Thoracic aorta (tissue), 2 donors: ENCODE results near the gene NLRP6. TPM values are rescaled to one million over a fixed set of nuclear protein-coding genes. Genes with fewer than 3 reads are reported as not detected.

ENCODE experiments used
- ATAC-seq: fragments of 150-250 bp; one replicate; pipeline ENCODE4 v1.8.0; 2017; ENCODE audit warnings: low read depth; ENCODE audit not compliant: insufficient number of reproducible peaks, low FRiP score
- DNase-seq: peaks from one replicate; pipeline ENCODE4 v3.0.0-alpha.2; 2020; ENCODE audit warnings: low spot score
- H3K27ac ChIP-seq, 2 donors: fragments of 200-600 bp; sonication (generic); 1 replicate in 1 of 2; 2 replicates in 1 of 2; pipeline ENCODE4 v1.5.1; 2016; ENCODE audit warnings: mild to moderate bottlenecking in 2 of 2, moderate library complexity in 2 of 2
- H3K27me3 ChIP-seq: fragments of 200-600 bp; sonication (generic); replicated peaks from 2 replicates; pipeline ENCODE4 v1.6.0; 2016; ENCODE audit warnings: mild to moderate bottlenecking; ENCODE audit not compliant: insufficient read depth
- H3K36me3 ChIP-seq: fragments of 200-600 bp; sonication (generic); one replicate; pipeline ENCODE4 v1.5.1; 2016
- H3K4me1 ChIP-seq, 2 donors: fragments of 200-600 bp; sonication (generic); 1 replicate in 1 of 2; 2 replicates in 1 of 2; pipeline versions ENCODE4 v1.5.1 to v1.6.0; 2016; ENCODE audit warnings: low read depth in 2 of 2, mild to moderate bottlenecking in 1 of 2; ENCODE audit not compliant: control insufficient read depth in 1 of 2
- H3K4me3 ChIP-seq: fragments of 200-600 bp; sonication (generic); 2 replicates; pipeline ENCODE4 v1.5.1; 2016; ENCODE audit warnings: mild to moderate bottlenecking
- H3K9me3 ChIP-seq: fragments of 200-600 bp; sonication (generic); 2 replicates; pipeline ENCODE4 v1.5.1; 2016
- total RNA-seq, 2 donors: library from RNA; depleted of rRNA; stranded (reverse); fragments of >200 nt; gene quantifications; one replicate each; pipeline versions ENCODE4 v1.1.0 to v1.2.3, GENCODE V29; 2016
- TF ChIP-seq, protein P1 (sequence below): fragments of 200-600 bp; sonication (generic); IDR thresholded peaks from one replicate; pipeline ENCODE4 v1.5.1; 2019; ENCODE audit warnings: antibody characterized with exemption

NLRP6 gene
- total RNA-seq, 2 donors from 2014 or later: 5.6 to 6.6 TPM

DNA sequence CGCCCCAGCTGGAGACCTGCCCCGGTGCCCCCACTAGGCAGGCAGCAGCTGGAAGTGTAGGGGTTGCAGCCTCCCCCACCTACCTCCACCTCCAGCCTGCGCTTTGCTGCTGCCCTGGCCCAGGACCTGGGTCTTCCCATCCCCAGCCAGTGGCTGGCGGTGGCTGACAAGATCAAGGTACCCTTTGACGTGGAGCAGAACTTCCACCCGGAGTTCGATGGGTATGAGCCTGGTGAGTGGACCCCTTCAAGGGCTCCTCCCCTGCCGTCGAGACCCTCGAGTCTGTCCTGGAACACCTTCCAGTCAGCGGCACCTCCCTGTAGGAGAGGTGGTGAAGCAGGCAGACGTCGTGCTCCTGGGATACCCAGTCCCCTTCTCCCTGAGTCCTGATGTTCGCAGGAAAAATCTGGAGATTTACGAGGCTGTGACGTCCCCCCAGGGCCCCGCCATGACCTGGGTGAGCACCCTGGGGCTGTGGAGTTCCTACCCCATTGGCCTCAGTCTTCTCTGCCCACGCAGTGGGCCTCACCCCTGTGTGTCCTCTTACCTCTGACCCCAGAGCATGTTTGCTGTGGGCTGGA, 15.2 kb downstream of the NLRP6 start:
- H3K27ac ChIP-seq: no peak overlapping the region
- H3K9me3 ChIP-seq: no peaks in the 10 kb centered on the region
- peaks cover 5% of the 10 kb centered on the region for H3K36me3 ChIP-seq
- DNase-seq (no peak), ATAC-seq (no peak)
- no peak overlapping the region for H3K4me3 ChIP-seq
- TF ChIP-seq, protein P1, sequence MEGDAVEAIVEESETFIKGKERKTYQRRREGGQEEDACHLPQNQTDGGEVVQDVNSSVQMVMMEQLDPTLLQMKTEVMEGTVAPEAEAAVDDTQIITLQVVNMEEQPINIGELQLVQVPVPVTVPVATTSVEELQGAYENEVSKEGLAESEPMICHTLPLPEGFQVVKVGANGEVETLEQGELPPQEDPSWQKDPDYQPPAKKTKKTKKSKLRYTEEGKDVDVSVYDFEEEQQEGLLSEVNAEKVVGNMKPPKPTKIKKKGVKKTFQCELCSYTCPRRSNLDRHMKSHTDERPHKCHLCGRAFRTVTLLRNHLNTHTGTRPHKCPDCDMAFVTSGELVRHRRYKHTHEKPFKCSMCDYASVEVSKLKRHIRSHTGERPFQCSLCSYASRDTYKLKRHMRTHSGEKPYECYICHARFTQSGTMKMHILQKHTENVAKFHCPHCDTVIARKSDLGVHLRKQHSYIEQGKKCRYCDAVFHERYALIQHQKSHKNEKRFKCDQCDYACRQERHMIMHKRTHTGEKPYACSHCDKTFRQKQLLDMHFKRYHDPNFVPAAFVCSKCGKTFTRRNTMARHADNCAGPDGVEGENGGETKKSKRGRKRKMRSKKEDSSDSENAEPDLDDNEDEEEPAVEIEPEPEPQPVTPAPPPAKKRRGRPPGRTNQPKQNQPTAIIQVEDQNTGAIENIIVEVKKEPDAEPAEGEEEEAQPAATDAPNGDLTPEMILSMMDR: no peak
- peaks cover 6 to 13% of the 10 kb centered on the region in 2 donors for H3K4me1 ChIP-seq
- H3K27me3 ChIP-seq: no peaks in the 10 kb centered on the region

DNA sequence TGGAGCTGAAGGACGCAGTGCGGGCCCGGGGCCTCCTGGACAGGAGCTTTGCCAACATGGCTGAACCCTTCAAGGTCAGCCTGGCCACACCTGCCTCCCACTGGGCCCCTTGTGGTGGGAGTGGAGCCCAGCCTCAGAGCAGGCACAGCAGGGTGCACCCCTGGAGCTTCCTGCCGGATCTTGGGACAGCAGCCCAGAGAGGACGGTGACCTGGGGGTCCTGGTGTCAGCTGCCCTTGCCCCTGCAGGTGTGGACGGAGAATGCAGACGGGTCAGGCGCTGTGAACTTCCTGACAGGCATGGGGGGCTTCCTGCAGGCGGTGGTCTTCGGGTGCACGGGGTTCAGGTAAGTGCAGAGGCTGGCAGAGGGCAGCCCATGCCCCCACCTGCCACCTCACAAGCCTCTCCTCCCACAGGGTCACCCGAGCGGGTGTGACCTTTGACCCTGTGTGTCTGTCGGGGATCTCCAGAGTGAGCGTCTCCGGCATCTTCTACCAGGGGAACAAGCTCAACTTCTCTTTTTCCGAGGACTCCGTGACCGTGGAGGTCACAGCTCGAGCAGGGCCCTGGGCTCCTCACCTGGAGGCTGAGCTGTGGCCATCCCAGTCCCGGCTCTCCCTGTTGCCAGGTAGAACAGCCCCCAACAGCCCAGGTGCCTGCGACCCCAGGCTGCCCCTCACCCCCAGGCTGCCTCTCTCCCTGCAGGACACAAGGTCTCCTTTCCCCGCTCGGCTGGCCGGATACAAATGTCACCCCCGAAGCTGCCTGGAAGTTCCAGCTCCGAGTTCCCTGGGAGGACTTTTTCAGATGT, 15.8 kb downstream of the NLRP6 start:
- DNase-seq (no peak), ATAC-seq (no peak)
- TF ChIP-seq, protein P1: no peak
- H3K9me3 ChIP-seq: no peaks in the 10 kb centered on the region
- H3K36me3 ChIP-seq: peaks cover 5% of the 10 kb centered on the region
- peaks cover 6 to 13% of the 10 kb centered on the region in 2 donors for H3K4me1 ChIP-seq
- no peak overlapping the region for H3K27ac ChIP-seq
- H3K4me3 ChIP-seq: no peak overlapping the region
- no peaks in the 10 kb centered on the region for H3K27me3 ChIP-seq

DNA sequence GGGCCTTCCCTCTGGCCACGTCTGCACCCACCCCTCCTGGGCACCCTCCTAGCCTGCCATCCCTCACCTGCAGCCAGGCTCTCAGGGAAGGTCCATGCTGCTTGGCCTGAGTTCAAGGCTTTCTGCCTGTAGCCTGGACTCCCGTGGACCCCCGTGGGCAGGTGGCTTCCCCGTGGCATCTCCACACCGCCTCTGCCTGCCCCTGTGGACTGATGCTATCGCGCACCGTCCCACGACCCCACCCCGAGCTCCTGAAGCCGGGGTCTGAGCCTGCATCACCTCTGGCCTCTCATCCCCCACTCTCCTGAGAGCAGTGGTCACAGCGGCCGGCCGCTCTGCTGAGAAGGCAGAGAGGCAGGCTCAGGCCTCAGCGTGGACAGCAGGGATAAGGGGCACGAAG, 16.6 kb downstream of the NLRP6 start:
- H3K27me3 ChIP-seq: no peaks in the 10 kb centered on the region
- ATAC-seq (no peak), DNase-seq (no peak)
- H3K27ac ChIP-seq: no peak overlapping the region
- H3K36me3 ChIP-seq: peaks cover 5% of the 10 kb centered on the region
- H3K9me3 ChIP-seq: no peaks in the 10 kb centered on the region
- no peak overlapping the region for H3K4me3 ChIP-seq
- H3K4me1 ChIP-seq: peaks cover 2 to 8% of the 10 kb centered on the region in 2 donors
- TF ChIP-seq, protein P1: no peak

DNA sequence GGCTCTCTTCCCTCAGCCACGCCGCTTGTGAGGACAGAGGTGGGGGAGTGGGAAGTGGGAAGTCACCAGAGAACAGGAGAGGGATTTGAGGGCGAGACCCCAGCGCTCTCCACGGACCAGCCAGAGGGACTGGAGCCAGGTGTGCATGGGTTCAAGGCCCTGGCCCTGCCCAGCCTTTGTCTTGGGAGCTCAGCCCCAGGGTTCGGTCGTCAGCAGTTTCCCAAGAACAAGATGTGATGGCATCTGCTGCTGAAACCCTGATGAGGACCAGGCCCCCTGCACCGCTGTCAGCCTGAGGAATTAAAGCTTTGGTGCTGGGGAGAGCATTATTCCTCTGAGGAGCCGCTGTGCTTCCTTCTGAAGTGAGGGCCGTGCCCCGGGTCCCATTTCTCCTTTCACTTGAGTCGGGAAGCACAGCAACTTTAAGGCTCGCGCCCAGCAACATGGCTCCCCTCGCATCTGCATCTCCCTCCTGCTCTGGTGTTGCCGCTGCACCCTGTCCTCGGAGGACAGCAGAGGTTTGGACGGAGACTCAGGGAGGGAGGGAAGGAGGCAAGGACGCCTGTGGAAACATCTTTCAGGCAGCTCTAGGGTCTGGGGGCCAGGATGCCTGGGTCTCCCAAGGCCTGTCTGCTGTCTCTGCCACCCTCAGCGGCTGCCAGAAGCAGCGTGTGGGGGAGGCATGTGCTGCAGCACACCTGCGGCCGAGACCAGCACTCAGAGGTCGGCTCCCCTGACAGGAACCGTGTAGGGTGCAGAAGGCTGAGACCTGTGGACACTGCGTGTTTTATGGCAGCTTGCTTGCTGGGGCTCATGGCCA, 17.4 kb downstream of the NLRP6 start:
- DNase-seq: no peak
- Histone ChIP-seq H3K4me1 (peaks cover 0 to under 1% of the 10 kb centered on the region in 2 donors), H3K27me3 (no peaks in the 10 kb centered on the region), H3K36me3 (peaks cover 5% of the 10 kb centered on the region), H3K9me3 (no peaks in the 10 kb centered on the region), H3K4me3 (no peak overlapping the region), H3K27ac (no peak overlapping the region)
- ATAC-seq: no peak
- TF ChIP-seq, protein P1: no peak
